SK-N-DZ (cell line): ENCODE measurements around the gene REPS2.
"Not testable (repeated sequence)": the region's sequence is repeated elsewhere in the genome, so short reads cannot be mapped to it uniquely, and the experiment has no call there.

Experiments
- DNase-seq: peaks from one replicate; pipeline ENCODE4 v3.0.0-alpha.2; 2015; ENCODE audit warnings: low spot score

Gene REPS2

DNA sequence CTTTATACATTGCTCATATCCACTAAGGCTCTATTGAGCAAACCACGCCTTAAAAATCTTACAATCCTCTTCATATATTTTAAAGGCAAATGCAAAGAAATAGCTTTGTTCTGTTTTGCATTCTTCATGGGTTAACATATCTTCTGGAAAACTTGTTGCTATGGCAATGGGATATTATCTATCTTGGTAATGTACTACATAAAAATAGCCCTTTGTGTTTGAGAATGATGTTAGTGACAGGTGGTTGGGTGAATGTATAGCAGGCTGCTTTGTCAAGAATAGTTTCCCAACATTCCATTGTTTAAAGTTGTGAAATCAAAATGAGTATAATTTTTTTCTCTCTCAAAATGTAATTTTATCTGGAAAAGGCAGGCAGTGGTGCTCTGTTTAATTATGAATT is 16.8 kb downstream of the REPS2 start:
- no peak for DNase-seq

DNA sequence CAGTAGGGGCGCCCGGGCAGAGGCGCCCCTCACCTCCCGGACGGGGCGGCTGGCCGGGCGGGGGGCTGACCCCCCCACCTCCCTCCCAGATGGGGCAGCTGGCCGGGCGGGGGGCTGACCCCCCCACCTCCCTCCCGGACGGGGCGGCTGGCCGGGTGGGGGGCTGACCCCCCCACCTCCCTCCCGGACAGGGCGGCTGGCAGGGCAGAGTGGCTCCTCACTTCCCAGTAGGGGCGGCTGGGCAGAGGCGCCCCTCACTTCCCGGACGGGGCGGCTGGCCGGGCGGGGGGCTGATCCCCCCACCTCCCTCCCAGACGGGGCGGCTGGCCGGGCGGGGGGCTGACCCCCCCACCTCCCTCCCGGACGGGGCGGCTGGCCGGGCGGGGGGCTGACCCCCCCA is 18.5 kb downstream of the REPS2 start:
- DNase-seq, result not testable (repeated sequence)

DNA sequence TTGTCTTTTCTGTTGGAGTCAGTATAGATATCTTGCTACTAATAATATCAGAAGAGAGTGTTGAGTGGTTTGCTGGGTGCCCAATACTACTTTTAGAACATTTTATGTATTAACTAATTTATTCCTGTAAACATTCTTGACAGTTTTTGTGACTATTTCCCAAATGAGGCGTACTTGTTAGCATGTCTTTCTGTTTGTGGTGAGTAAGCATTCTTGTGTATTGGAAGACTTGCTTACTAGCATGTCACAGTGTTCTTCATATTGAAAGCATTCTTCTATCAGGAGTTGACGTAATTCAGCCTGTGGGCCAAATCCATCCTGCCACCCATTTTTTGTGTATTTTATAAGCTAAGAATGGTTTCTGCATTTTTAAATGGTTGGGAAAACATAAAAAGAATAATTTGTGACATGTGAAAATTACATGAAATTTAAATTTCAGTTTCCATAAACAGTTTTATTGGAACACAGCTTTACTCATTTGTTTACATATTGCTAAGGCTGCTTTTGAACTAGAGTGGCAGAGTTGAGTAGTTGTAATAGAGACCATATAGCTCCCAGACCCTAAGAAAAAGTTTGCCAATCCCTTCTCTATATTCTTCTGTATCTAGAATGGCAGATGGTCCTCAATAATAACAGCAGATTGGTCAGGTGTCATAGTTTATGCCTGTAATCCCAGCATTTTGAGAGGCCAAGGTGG is 20.4 kb downstream of the REPS2 start:
- DNase-seq, result no peak

DNA sequence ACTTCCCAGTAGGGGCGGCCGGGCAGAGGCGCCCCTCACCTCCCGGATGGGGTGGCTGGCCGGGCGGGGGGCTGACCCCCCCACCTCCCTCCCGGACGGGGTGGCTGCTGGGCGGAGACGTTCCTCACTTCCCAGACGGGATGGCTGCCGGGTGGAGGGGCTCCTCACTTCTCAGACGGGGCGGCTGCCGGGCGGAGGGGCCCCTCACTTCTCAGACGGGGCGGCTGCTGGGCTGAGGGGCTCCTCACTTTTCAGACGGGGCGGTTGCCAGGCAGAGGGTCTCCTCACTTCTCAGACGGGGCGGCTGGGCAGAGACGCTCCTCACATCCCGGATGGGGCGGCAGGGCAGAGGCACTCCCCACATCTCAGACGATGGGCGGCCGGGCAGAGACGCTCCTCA is 22.3 kb downstream of the REPS2 start:
- DNase-seq, result not testable (repeated sequence)

DNA sequence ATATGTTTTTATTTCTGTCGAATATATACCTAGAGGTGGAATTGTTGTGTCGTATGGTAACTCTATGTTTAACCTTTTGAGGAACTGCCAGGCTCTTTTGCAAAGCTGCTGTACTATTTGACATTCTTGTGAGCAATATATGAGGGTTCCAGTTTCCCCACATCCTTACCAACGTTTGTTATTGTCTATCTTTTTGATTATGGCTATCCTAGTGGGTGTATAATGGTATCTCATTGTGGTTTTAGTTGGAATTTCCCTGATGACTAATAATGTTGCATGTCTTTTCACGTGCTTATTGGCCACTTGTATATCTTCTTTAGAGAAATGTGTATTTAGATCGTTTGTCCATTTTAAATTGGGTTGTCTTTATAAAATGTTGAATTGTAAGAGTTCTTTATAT is 24.5 kb downstream of the REPS2 start:
- no peak for DNase-seq

DNA sequence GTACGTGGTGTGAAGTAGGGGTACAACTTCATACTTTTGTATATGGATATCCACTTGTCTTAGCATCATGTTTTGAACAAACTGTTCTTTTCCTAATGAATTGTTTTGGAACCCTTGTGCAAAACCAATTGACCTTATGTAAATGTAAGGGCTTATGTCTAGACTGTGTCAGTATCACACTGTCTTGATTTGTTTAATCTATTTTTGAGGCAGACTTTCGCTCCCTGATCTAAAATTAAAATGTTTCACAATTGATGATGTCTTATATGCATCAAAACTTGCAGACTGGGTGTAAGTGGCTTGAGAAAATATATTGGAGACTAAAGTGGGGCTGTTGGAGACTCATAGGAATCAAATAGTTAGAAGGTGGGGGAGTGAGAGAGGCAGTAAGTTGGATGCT is 25.2 kb downstream of the REPS2 start:
- DNase-seq, result no peak

DNA sequence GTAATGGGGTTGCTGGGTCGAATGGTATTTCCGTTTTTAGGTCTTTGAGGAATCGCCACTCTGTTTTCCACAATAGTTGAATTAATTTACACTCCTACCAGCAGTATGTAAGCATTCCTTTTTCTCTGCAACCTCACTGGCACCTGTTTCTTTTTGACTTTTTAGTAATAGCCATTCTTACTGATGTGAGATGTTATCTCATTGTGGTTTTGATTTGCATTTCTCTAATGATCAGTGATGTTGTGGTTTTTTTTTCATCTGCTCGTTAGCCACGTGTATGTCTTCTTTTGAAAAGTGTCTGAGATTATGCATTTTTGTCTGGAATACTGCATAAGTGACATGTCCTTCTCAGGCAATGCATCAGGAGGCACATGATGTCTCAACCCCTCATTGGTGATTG is 28.8 kb downstream of the REPS2 start:
- no peak for DNase-seq

DNA sequence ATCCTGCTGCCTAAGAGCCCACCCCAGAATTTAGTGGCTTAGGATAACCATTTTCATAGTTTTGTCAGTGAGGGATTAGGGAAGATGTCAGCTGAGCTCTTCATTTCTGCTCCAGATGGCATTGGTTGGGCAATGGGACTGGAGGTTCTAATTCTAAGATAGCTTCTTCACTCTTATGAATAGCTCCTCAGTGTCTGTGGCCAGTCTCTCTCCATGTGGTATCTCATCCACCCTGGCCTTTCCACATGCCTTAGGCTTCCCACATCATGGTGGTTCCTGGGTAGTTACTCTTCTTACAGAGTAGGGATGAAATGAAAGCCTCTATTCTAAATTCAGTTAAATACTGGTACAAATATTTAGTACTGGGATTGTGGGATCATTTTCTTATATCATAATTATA is 31.3 kb downstream of the REPS2 start:
- DNase-seq, result no peak

DNA sequence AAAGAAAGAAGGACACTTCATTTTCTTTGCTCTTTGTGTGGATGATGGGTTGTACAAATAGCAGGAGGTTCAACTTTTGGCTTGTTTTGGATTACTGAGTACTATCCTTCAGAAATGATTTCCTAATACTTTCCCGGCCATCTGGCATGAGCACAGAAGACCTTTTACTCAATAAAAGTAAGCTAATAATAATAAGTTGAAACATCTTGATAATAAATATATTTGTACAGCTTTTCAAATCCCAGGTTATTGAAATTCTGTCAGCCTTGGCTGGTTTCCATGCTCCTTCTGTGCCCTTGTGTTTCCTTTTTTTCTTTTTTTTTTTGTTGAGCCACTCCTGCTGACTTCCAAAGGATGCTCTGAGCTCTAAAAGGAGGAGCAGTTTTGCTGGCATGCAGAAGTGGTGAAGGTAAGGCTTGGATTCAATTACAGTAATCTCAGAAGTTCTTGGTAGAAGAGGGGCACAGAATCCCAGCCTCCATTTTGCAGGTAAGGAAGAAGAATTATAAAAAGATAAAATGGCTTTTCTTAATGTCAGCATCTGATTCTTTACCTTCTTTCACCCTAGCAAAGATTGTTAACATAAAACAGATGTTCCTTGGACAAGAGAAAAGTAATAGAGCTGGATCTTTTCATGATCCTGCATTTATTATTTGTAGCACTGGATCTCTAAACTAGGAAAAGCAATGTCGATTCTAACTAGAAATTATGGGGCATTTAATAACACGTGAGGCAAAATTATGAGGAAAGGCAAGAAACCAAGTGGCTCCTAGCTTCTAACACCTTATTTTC is 31.9 kb downstream of the REPS2 start:
- DNase-seq, result no peak

DNA sequence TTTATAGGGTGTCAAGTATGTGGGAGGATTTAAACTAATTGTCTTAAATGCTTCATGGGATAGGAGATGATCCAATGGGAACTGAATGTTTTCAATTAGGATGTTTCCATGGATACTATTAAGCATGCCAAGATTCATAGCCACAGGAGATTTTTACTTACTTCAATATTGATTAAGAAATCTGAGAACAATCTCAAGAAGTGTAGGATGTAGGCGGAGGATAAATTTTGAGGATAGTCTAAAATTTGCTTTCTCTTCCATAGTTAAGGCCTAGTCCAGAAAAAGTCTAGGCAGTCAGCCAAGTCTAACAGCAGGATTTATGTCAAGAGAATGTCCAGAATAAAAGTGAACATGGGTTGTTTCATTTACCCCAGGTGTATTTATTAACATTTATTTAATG is 32.8 kb downstream of the REPS2 start:
- DNase-seq, result no peak

DNA sequence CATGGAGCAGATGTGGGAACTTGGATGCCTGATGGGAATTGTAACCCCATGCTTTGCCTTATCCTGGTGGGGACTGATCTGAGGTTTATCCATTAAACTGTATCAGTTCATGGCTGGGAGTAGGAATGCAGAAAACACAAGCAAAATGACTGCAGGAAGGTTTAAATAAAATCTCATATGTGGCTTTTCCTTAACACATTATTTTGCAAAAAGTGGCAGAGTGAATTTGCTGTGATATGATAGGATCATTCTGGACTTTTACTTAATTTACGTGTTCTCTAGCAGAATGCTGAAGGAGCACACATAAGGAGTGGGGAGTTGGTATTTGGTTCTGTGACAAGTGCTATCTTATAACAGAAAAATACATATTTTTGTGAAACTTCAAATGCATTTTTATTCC is 34.8 kb downstream of the REPS2 start:
- DNase-seq, result no peak

DNA sequence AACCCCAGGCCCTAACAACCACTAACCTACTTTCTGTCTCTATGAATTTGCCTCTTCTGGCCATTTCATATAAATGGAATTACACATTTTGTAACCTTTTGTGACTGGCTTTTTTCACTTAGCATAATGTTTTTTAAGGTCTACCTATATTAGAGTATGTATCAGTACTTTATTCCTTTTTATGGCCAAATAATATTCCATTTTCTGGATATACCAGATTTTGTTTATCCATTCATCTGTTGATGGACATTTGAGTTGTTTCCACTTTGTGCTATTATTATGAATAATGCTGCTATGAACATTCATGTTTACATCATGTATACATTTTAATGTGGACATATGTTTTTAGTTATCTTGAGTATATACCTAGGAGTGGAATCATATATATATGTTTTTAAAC is 35.5 kb downstream of the REPS2 start:
- no peak for DNase-seq

DNA sequence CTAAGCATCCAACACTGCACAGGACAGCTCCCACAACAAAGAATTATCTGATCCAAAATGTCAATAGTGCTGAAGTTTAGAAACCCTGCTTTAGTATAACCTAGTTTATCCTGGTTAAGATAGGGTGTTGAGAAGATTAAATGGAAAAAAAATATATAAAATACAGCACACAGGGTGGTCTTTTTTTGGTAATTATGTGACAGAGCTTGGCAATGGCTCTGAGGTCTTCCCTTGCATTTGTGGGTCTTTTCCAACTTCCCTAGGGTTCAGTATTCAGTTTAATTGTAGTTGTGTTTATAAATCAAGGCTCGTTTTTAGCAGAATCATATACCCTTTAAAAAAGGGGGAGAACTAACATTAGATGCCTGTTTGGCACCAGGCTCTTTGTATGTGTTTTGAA is 36.6 kb downstream of the REPS2 start:
- no peak for DNase-seq

DNA sequence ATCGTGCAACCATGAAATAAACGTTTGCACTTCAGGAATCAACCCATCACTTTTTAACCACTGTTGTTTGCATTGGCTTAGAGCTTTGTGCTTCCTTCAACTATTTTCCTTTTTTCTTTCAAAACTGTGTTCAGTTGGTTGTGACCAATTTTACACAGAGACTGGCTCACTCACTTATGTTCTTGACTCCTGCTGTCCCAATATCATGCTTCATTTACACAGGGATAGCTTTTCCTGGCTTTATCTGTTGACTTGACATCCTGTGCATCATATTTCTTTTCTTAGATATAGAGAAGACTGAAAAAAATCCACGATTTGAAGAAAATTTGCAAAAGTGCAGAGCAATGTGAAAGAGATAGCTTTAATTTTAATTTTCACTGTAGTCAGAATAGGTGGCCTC is 38.8 kb downstream of the REPS2 start:
- DNase-seq, result no peak

DNA sequence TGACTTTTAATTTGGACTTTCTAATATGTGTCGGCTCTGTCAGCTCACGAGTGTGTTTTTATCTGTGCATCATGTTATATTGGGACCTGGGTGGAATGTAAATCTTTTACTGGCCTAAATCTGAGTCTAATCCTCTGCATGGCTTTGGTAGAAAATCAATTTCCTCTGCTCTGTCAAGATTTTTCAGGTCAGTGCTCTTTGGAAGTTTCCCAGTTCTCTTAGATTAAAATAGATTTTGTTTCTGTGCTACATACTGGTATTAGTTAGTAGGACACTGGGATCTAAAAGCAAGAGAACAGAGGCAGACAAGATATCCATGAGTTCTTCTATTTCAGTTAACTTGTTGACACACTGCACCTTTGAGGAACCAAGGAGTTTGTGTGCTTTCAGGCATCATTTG is 39.7 kb downstream of the REPS2 start:
- DNase-seq, result no peak

DNA sequence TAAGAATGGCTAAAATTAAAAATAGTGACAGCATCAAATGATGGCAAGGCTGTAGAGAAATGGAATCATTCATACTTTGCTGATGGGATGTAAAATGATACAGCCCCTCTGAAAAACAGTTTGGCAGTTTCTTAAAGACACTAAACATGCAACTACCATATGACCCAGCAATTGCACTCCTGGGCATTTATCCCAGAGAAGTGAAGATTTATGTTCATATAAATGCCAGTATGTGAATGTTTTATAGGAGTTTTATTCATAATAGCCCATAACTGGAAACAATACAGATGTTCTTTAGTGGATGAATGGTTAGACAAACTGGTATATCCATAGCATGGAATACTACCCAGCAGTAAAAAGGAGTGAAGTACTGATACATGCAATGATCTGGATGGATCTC is 43.3 kb downstream of the REPS2 start:
- no peak for DNase-seq

DNA sequence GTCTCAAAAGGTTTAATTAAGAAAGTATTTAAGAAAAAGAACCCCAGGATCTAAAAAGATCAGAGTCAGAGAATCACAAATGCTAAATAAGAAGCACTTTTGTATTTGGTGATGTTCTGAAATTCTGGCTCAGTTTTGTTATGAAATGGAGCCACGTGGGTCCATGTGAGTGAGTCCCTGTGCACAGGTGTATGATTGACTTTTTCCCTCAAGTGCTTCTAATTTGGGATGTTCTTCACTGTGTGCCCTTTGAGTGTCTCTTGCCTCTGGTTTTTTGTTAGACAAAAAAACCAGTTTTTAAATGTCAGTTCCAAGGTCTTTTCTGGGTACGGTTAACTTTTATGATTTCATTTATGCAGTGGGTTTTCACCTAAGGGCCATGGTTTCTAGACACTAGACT is 44.4 kb downstream of the REPS2 start:
- no peak for DNase-seq

DNA sequence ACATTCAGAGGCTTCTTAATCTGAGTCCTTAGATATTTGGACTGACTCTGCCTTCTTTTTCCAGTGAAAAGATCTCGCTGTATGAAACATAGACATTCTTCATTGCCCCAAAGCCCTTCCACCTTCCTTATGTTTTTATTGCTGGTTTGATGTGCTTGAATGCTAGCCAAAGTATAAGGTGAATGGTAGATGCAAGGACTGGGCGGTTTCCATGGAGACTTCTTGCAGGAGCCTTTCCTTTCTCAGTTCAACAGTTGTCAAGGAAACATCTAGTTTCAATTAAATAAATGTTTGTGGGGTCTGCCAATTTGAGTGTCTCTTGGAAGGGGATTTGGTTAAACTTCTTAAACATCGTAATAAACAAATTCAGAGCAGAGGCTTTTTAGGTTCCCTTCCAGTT is 46.0 kb downstream of the REPS2 start:
- no peak for DNase-seq

DNA sequence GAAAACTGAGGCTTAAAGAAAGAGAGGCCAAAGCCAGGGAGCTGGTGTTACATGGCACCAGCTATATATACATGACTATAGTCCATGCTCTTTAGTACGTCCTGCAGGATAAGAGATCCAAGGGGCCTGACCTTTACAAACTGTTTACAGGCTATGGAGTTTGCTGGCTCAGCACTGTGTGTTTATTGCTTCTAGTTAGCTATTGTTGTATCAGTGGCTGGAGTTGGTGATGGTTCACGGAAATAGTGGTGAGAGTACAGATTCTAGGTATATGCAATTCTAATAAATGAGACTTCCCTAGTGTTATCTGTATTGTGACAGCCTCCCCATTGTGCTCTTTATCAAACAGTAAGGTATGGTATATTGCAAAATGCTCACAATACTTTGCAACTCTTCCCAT is 46.5 kb downstream of the REPS2 start:
- no peak for DNase-seq

DNA sequence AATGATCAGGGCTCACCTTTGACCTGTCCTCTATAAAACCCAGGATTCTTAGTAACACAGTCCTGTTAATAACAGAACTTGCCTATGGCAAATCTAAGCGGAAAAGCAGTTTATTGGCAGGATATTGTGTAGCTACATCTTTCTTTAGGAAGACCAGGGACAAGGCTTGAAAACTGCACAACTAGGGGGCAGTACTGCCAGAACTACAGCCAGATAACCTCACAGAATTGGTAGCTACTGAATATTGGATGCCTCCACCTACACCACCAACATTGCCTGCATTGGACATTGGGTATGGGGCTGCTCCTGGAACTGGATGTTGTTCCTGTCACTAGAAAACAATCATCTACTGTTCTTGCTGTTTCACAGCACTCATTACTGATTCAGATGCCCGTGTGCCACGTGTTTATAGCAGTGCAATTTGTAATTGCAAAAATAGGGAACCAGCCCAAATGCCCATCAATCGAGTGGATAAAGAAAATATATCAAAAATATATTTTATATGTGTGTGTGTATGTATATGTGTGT is 47.4 kb downstream of the REPS2 start:
- no peak for DNase-seq

DNA sequence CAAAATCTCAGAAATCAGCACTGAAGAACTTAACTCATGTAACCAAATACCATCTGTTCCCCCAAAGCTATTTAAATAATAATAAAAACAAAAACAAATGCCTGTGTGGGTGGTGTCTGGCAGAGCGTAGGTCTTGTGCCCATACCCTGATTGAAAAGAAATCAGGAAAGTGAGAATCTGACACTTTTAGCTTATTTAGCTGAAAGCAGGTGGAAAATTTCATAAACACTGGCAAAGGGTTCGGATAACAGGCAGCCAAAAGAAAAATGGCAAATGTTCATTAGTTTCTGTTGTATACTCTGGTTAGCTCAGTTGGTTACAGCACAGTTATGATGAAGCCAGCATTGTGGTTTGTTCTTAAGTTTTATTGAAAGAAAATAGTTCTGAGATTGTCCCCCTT is 48.3 kb downstream of the REPS2 start:
- DNase-seq, result no peak

DNA sequence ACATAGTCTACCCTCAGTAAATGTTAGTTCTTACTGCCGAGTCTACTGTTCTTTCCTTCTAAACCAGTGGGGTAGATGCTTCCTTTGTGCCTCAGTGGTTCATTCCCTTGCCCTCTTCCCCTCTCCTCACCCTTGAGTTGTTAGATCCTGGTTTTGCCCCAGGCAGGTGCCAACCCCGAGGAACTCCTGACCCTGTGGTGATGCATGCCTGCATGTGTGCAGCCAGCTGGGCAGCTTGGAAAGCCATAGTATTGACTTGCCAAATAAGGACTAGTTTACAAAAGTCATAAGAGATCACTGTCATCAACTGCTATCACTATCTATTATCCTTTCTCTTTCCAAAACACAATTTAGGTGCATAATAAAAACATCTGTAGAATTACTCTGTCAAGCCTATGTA is 50.9 kb downstream of the REPS2 start:
- no peak for DNase-seq

DNA sequence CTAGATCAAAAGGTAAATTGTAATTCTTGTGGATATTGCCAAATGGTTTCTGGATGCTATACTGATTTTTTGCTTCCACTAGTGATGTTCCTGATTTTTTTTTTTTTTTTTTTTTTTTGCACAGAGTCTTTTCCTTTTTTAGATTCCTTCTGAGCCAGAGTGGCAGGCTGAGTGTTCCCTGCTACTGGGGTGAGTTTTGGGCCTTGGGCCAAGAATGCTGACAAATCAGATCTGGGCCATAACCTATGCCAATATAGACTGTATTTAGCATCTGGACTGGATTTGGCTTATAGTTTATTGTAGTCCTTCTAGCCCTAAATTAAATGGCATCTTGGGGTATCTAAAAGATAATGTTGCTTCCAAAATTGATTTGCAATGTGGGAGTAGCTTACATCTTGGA is 52.8 kb downstream of the REPS2 start:
- DNase-seq, result no peak
